ENCODE data around the gene SYT15. TPM values are rescaled to one million over a fixed set of nuclear protein-coding genes. Genes with fewer than 3 reads are reported as not detected.

SYT15 gene
- total RNA-seq, 4 donors from 2014 or later = 0.55 to 4.1 (median 2.0) TPM

- intact Hi-C loops (cut with DNase I; ENCODE audit: low total_unique reads) = no loop called here
- peak; percentile 19 to 85 for DNase-seq (ENCODE audit: low spot score in 2 of 2)
- no peak overlapping the region for H3K4me3 ChIP-seq (ENCODE audit: low read depth, poor library complexity, severe bottlenecking)
- 72 to 75% methylated on average over 12 of the region's 12 CpGs for WGBS, 2 donors
- TF ChIP-seq, protein P1, sequence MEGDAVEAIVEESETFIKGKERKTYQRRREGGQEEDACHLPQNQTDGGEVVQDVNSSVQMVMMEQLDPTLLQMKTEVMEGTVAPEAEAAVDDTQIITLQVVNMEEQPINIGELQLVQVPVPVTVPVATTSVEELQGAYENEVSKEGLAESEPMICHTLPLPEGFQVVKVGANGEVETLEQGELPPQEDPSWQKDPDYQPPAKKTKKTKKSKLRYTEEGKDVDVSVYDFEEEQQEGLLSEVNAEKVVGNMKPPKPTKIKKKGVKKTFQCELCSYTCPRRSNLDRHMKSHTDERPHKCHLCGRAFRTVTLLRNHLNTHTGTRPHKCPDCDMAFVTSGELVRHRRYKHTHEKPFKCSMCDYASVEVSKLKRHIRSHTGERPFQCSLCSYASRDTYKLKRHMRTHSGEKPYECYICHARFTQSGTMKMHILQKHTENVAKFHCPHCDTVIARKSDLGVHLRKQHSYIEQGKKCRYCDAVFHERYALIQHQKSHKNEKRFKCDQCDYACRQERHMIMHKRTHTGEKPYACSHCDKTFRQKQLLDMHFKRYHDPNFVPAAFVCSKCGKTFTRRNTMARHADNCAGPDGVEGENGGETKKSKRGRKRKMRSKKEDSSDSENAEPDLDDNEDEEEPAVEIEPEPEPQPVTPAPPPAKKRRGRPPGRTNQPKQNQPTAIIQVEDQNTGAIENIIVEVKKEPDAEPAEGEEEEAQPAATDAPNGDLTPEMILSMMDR (IDR thresholded peaks at IDR 0.05) = no peak
- no peak for TF ChIP-seq POLR2A (IDR thresholded peaks at IDR 0.05)
Measured at GRCh38 chr10:46551701-46552525, 27.0 kb upstream of the SYT15 start.

- no peak overlapping the region for H3K4me3 ChIP-seq (ENCODE audit: low read depth, poor library complexity, severe bottlenecking)
- intact Hi-C loops (cut with DNase I; ENCODE audit: low total_unique reads) = no loop called here
- no peak for TF ChIP-seq POLR2A (IDR thresholded peaks at IDR 0.05)
- TF ChIP-seq, protein P1 (IDR thresholded peaks at IDR 0.05) = no peak
- peak in 1 of 2 donors; percentile 86 for DNase-seq (ENCODE audit: low spot score in 2 of 2)
- WGBS, 2 donors = 87 to 89% methylated on average over 10 of the region's 10 CpGs
Measured at GRCh38 chr10:46552526-46553237, 26.2 kb upstream of the SYT15 start.

DNA sequence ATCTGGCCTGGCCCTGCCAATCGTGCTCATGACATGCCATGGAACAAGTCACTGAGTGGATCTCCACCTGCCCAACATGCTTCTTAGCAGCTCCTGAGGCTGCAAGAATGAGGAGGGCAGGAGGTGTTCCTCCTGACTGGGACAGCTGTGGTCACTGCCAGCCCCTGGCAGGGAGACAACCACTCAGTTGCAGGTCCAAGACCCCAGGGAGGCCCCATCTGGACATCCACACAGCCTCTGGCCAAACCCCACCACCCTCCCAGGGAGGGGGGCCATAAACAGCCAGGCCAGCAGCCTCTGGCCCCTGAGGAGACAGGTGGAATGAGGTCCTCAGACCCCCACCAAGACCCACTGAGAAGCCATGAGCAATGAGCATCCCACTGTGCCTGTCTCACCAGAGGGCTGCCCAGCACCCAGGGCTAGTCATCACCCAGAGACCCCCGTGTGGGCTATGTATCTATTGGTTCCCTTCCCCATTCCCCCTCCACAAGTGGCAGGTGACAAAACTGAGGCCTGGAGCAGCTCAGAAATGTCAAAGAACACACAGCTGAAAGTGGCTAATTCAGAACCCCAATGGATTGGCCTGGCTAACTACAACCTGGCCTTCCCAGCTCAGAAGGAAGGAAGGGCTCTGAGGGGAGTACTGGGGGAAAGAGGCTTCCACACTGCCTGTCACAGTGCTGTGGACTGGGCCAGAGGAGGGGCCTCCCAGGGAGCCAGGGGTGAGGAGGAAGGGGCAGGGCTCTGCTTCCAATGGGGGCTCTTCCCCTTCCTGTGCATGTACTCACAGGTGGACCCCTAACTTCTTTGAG, 25.5 kb upstream of the SYT15 start:
- TF ChIP-seq, protein P1 (IDR thresholded peaks at IDR 0.05) = no peak
- no peak for TF ChIP-seq POLR2A (IDR thresholded peaks at IDR 0.05)
- DNase-seq (ENCODE audit: low spot score in 2 of 2) = peak; percentile 14 to 85

GRCh38 chr10:46554166-46554781, 24.7 kb upstream of the SYT15 start:
- no peak for DNase-seq (ENCODE audit: low spot score in 2 of 2)
- 86 to 91% methylated on average over 7 of the region's 7 CpGs for WGBS, 2 donors
- intact Hi-C loops (cut with DNase I; ENCODE audit: low total_unique reads) = no loop called here
- H3K4me3 ChIP-seq (ENCODE audit: low read depth, poor library complexity, severe bottlenecking) = no peak overlapping the region
- TF ChIP-seq, protein P1 (IDR thresholded peaks at IDR 0.05) = no peak
- TF ChIP-seq POLR2A (IDR thresholded peaks at IDR 0.05) = no peak

More for the DNA sequence above, 25.5 kb upstream of the SYT15 start:
- H3K4me3 ChIP-seq (ENCODE audit: low read depth, poor library complexity, severe bottlenecking) = no peak overlapping the region
- WGBS, 2 donors = 68 to 75% methylated on average over 2 of the region's 2 CpGs
- intact Hi-C loops (cut with DNase I; ENCODE audit: low total_unique reads) = no loop called here

DNA sequence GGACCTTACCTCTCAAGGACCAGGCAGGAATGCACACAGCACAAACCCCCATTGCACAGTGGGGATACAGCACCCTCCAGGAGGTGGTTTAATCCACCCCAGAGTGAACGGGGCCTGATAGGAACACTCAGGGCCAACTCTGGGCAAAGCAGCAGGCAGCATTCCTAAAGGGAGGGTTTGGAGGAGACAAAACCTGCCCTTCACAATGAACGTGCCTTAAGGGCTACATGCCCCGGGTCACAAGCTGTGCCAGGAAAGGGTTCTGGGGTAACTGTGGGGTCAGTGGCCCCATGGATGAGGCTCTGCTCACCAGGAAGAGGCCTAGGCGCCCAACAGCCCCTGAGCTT, 23.6 kb upstream of the SYT15 start:
- 54 to 58% methylated on average over 4 of the region's 4 CpGs for WGBS, 2 donors
- intact Hi-C loops (cut with DNase I; ENCODE audit: low total_unique reads) = no loop called here
- DNase-seq (ENCODE audit: low spot score in 2 of 2) = peak; percentile 14 to 86
- no peak overlapping the region for H3K4me3 ChIP-seq (ENCODE audit: low read depth, poor library complexity, severe bottlenecking)
- TF ChIP-seq POLR2A (IDR thresholded peaks at IDR 0.05) = no peak

Data from lower leg skin (tissue), 4 donors.